Keratinocyte (primary cell): ENCODE results near the gene KIAA0408. TPM values are rescaled to one million over a fixed set of nuclear protein-coding genes. Genes with fewer than 3 reads are reported as not detected.

Experiments
- DNase-seq: peaks from one replicate; pipeline ENCODE4 v3.0.0-alpha.2; 2011; ENCODE audit warnings: low read depth, missing footprints, low spot score
- FAIRE-seq: peaks from 2 replicates; lab custom pipeline; 2011; peaks lifted over from hg19 to GRCh38; lab: Jason Lieb, UNC
- H2AFZ ChIP-seq: 2 replicates; pipeline ENCODE4 v1.6.0; 2012; ENCODE audit warnings: low read length, control low read depth, inconsistent platforms; ENCODE audit not compliant: control insufficient read depth
- H3K27ac ChIP-seq: 2 replicates; pipeline ENCODE4 v1.5.1; 2011; ENCODE audit warnings: low read length; ENCODE audit not compliant: control insufficient read depth, insufficient read depth
- H3K27me3 ChIP-seq: 3 replicates; pipeline ENCODE4 v1.6.0; 2011; ENCODE audit warnings: low read length; ENCODE audit not compliant: control insufficient read depth, insufficient read depth; ENCODE audit errors: extremely low read depth
- H3K36me3 ChIP-seq, 2 experiments: 2 replicates in 1 of 2; 3 replicates in 1 of 2; pipeline ENCODE4 v1.5.1; 2011; ENCODE audit warnings: low read length in 2 of 2, mild to moderate bottlenecking in 1 of 2; ENCODE audit not compliant: control insufficient read depth in 2 of 2, insufficient read depth in 2 of 2; ENCODE audit errors: extremely low read depth in 1 of 2
- H3K4me1 ChIP-seq: 3 replicates; pipeline ENCODE4 v1.5.1; 2011; ENCODE audit warnings: low read length; ENCODE audit not compliant: control insufficient read depth, insufficient read depth; ENCODE audit errors: extremely low read depth
- H3K4me2 ChIP-seq: 3 replicates; pipeline ENCODE4 v1.6.0; 2011; ENCODE audit warnings: low read depth, low read length; ENCODE audit not compliant: control insufficient read depth, insufficient read depth; ENCODE audit errors: extremely low read depth
- H3K4me3 ChIP-seq, 3 experiments: fragments of 200-600 bp in 1 of 3; sonication (generic) in 1 of 3; 2 replicates in 2 of 3; 3 replicates in 1 of 3; pipeline ENCODE4 v1.5.1; 2011 to 2016; ENCODE audit warnings: low read length in 3 of 3, mild to moderate bottlenecking in 3 of 3, control low read depth in 2 of 3, inconsistent platforms in 1 of 3, low read depth in 1 of 3, mixed read lengths in 1 of 3, mixed run types in 1 of 3, moderate library complexity in 1 of 3; ENCODE audit not compliant: control insufficient read depth in 2 of 3, insufficient read depth in 2 of 3; ENCODE audit errors: extremely low read depth in 1 of 3
- H3K79me2 ChIP-seq: 2 replicates; pipeline ENCODE4 v1.6.0; 2012; ENCODE audit warnings: low read length; ENCODE audit not compliant: control insufficient read depth, insufficient read depth
- H3K9ac ChIP-seq: 3 replicates; pipeline ENCODE4 v1.6.0; 2011; ENCODE audit warnings: low read length; ENCODE audit not compliant: control insufficient read depth, insufficient read depth; ENCODE audit errors: extremely low read depth
- H3K9me1 ChIP-seq: 3 replicates; pipeline ENCODE4 v1.6.0; 2011; ENCODE audit warnings: low read length; ENCODE audit not compliant: control insufficient read depth, insufficient read depth; ENCODE audit errors: extremely low read depth
- H3K9me3 ChIP-seq: 2 replicates; pipeline ENCODE4 v1.5.1; 2012; ENCODE audit warnings: low read depth, low read length; ENCODE audit not compliant: control insufficient read depth
- H4K20me1 ChIP-seq: 3 replicates; pipeline ENCODE4 v1.6.0; 2011; ENCODE audit warnings: low read length; ENCODE audit not compliant: control insufficient read depth, insufficient read depth; ENCODE audit errors: extremely low read depth
- CTCF ChIP-seq, 3 experiments: IDR thresholded peaks in 1 of 3; conservative IDR thresholded peaks in 1 of 3; optimal IDR thresholded peaks in 1 of 3; 2 replicates in 2 of 3; 3 replicates in 1 of 3; pipeline versions ENCODE3 to v1.5.1; 2011; ENCODE audit warnings: low read length in 3 of 3, mild to moderate bottlenecking in 3 of 3, moderate library complexity in 2 of 3, control low read depth in 1 of 3, inconsistent platforms in 1 of 3; ENCODE audit not compliant: insufficient read depth in 2 of 3; ENCODE audit errors: extremely low read depth in 1 of 3
- EZH2 ChIP-seq: IDR thresholded peaks from one replicate; pipeline ENCODE4 v1.6.1; 2012; ENCODE audit warnings: inconsistent platforms, mild to moderate bottlenecking, low read length, moderate library complexity
- dilution Hi-C: fragments of 300-500 bp; cut with MboI; formaldehyde crosslinking; loops from one replicate; pipeline ENCODE4 v1.7.0; 2020; ENCODE audit warnings: low sequenced_read_pairs; ENCODE audit not compliant: extremely low pct_ligation_motif_present
- polyA plus RNA-seq, 5 experiments: library from polyadenylated mRNA; depleted of rRNA in 3 of 5; stranded (reverse) in 3 of 5; stranded (forward) in 1 of 5; unstranded in 1 of 5; fragments of >200 nt; gene quantifications; 1 replicate in 1 of 5; 2 replicates in 3 of 5; 3 replicates in 1 of 5; pipeline versions ENCODE4 v1.2.1 to v1.2.3, GENCODE V29; 2011 to 2012; ENCODE audit warnings: missing spikeins in 2 of 5, low read depth in 1 of 5, low replicate concordance in 1 of 5

Gene KIAA0408
- polyA plus RNA-seq, 1 donor (not counting 4 experiments of a cell fraction or from before 2014, with no cell fraction given), result 0.12 TPM

DNA sequence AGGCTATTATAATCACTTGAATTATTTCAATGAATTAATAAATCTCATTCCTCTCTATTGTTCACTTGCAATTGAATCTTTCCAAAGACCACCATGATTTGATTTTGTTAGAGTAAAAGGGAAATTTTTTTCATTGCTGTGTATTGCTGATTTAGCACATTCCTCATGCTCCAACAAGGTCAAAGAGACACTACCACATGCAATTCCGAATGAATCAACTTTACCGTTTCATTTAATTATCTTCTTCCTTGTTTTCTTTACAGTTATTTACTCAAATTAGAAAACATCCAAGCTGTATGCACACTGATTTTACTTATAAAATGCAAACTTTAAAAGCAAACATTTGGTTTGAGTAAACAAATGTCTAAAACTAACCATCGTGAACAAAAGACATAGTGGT, 967 bp downstream of the KIAA0408 start:
- dilution Hi-C loops, result no loop called here
- H3K27me3 ChIP-seq, result no peaks in the 10 kb centered on the region
- no peak overlapping the region for H3K4me2 ChIP-seq
- H2AFZ ChIP-seq, result no peak overlapping the region
- no peak overlapping the region for H3K4me3 ChIP-seq
- H3K36me3 ChIP-seq, result no peaks in the 10 kb centered on the region
- H3K4me1 ChIP-seq, result no peaks in the 10 kb centered on the region
- H3K9me3 ChIP-seq, result no peaks in the 10 kb centered on the region
- DNase-seq, result no peak
- TF ChIP-seq EZH2 (no peak), CTCF (optimal IDR thresholded peaks at IDR 0.05 in 1 of 3, IDR thresholded peaks at IDR 0.05 in 1 of 3, conservative IDR thresholded peaks at IDR 0.05 in 1 of 3; ENCODE audit: extremely low read depth in 1 of 3, insufficient read depth in 2 of 3, low read length in 3 of 3) (no peak)
- no peaks in the 10 kb centered on the region for H3K9me1 ChIP-seq
- no peak for FAIRE-seq
- no peak overlapping the region for H3K27ac ChIP-seq
- no peaks in the 10 kb centered on the region for H3K79me2 ChIP-seq
- no peak overlapping the region for H3K9ac ChIP-seq
- H4K20me1 ChIP-seq, result no peaks in the 10 kb centered on the region

DNA sequence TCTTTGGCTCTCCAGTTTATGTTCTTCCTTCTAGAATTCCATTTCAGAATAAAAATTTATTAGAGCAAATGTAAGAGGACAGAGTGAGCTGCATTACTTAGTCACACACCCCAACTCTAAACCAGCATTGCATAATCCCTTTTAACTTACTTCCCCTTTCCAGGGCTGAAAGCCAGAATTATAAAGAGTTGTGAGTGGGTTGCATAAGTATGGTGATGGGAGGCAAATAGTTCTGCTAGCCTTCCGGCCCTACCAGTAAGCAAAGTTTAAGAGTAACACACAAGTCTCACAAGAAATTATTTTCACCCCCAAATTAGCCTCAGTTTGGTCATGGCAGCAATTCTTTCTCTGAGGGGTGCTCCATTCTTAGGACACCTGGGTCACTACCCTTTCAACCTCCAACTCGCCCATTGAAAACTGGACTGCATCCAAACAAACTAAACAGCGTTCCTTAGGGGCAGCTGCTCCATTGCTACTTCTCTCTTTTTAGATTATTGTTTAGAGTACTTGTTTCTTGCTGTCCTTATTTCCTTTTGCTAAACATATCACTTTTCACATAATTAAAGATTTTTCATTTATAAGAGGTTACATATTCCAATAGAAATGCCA, 1.6 kb downstream of the KIAA0408 start:
- Histone ChIP-seq H3K27ac (no peak overlapping the region), H3K4me1 (no peaks in the 10 kb centered on the region), H3K9me1 (no peaks in the 10 kb centered on the region), H2AFZ (no peak overlapping the region), H3K36me3 (no peaks in the 10 kb centered on the region), H3K9ac (no peak overlapping the region), H3K4me3 (no peak overlapping the region), H4K20me1 (no peaks in the 10 kb centered on the region), H3K79me2 (no peaks in the 10 kb centered on the region), H3K27me3 (no peaks in the 10 kb centered on the region), H3K9me3 (no peaks in the 10 kb centered on the region), H3K4me2 (no peak overlapping the region)
- no peak for TF ChIP-seq EZH2
- no peak for TF ChIP-seq CTCF (optimal IDR thresholded peaks at IDR 0.05 in 1 of 3, IDR thresholded peaks at IDR 0.05 in 1 of 3, conservative IDR thresholded peaks at IDR 0.05 in 1 of 3; ENCODE audit: extremely low read depth in 1 of 3, insufficient read depth in 2 of 3, low read length in 3 of 3)
- dilution Hi-C loops, result no loop called here
- FAIRE-seq (no peak), DNase-seq (no peak)
